Activated CD4-positive, alpha-beta T cell treated with anti-CD3 and anti-CD28 coated beads, Interleukin-2, amount 10 ng/mL, durations not matched to agents 7 days and 5 days (primary cell): ENCODE data around the gene STMP1. TPM values are rescaled to one million over a fixed set of nuclear protein-coding genes. Genes with fewer than 3 reads are reported as not detected.
"Not testable (repeated sequence)": the region's sequence is repeated elsewhere in the genome, so short reads cannot be mapped to it uniquely, and the experiment has no call there.

Experiments used
- CTCF ChIA-PET: fragments of 350-600 bp; sonication (Branson Sonifier 250); formaldehyde crosslinking; loops from one replicate; lab custom pipeline; 2021; ENCODE audit warnings: antibody characterized with exemption; lab: Charles Lee
- POLR2A ChIA-PET: fragments of 350-600 bp; sonication (Branson Sonifier 250); formaldehyde crosslinking; loops from one replicate; lab custom pipeline; 2021; ENCODE audit warnings: antibody characterized with exemption; lab: Charles Lee
- DNase-seq: peaks from one replicate; pipeline ENCODE4 v3.0.0-alpha.2; 2020
- H3K27ac Mint-ChIP-seq: one replicate; pipeline ENCODE4 v1.8.0; 2021; ENCODE audit warnings: mild to moderate bottlenecking, moderate library complexity, mixed read lengths
- H3K27me3 Mint-ChIP-seq: one replicate; pipeline ENCODE4 v1.8.0; 2021; ENCODE audit warnings: mixed read lengths
- H3K36me3 Mint-ChIP-seq: one replicate; pipeline ENCODE4 v1.8.0; 2021; ENCODE audit warnings: low read depth, mixed read lengths
- H3K4me1 Mint-ChIP-seq: one replicate; pipeline ENCODE4 v1.8.0; 2021; ENCODE audit warnings: mixed read lengths
- H3K4me3 Mint-ChIP-seq: one replicate; pipeline ENCODE4 v1.8.0; 2021; ENCODE audit warnings: mild to moderate bottlenecking, moderate library complexity, mixed read lengths
- H3K9me3 Mint-ChIP-seq: one replicate; pipeline ENCODE4 v1.8.0; 2021; ENCODE audit warnings: mixed read lengths
- total RNA-seq, 2 experiments: library from RNA; stranded (reverse); gene quantifications; one replicate each; pipeline ENCODE4 v1.2.3, GENCODE V29; 2021

The STMP1 gene
- total RNA-seq, result 10 to 100 TPM; 25.2 to 26.0 TPM

DNA sequence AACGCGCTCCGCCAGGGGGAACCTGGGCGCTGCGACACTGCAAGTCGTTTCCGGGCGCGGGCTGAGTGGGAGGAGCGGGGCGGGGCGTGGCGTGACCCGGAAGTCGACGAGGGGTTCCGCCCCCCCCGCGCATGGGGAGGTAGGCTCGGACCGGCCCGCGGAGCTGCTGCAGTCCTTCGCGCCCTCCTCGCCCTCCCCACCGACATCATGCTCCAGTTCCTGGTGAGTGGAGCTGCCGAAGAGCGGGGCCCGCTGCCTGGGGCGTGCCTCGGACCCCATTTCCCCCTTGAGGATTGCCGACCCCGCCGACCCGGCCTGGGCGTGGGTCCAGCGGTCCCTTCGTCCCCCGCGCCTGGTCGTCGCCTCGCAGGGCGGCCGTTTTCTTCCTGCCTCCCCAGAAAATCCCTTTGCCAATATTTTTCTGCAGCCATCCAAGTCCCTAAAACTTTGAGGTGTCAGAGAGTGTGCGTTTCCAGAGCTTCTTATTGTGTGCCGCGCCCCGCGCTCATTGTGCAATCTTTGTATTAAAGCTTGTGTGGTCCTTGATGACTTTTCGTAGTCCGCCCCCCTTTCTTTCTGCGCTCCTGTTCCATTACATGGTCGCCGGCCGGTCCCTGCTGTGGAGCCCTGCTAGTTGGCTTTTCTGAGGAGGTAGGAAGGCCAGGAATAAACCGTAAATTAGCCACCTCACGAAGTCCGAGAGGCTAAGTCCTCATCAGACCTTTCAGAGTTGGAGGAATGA lies at the start of gene STMP1:
Gene STMP1 (plus strand): TSS at position 142 of the 742 bp plus-strand sequence.
- Mint-ChIP-seq H3K27me3 (no peaks in the 10 kb centered on the region), H3K27ac (peak within 1 kb of the TSS; percentile 88), H3K36me3 (peaks cover 10% of the 10 kb centered on the region), H3K9me3 (no peaks in the 10 kb centered on the region), H3K4me3 (peak within 1 kb of the TSS; percentile 87), H3K4me1 (peaks cover 30% of the 10 kb centered on the region)
- POLR2A ChIA-PET, result no interaction called here
- DNase-seq, result peak; percentile 96
- CTCF ChIA-PET, result interaction anchor here (0.6 to 3.0 kb wide), 20 partner anchors 9 to 386 kb away, joined by 3 to 22 read pairs (median 4); no protein-coding TSS in a partner anchor

GRCh38 chr7:135616136-135616535 lies 46.2 kb upstream of the STMP1 start:
- H3K4me3 Mint-ChIP-seq, result no peak overlapping the region
- no peak overlapping the region for H3K27ac Mint-ChIP-seq
- no peaks in the 10 kb centered on the region for H3K9me3 Mint-ChIP-seq
- CTCF ChIA-PET, result interaction anchor here (0.6 to 1.2 kb wide), 2 partner anchors 29 to 492 kb away, joined by 3 read pairs; no protein-coding TSS in a partner anchor
- POLR2A ChIA-PET, result no interaction called here
- no peaks in the 10 kb centered on the region for H3K27me3 Mint-ChIP-seq
- H3K36me3 Mint-ChIP-seq, result peaks cover 29% of the 10 kb centered on the region
- no peak for DNase-seq
- H3K4me1 Mint-ChIP-seq, result no peaks in the 10 kb centered on the region

DNA sequence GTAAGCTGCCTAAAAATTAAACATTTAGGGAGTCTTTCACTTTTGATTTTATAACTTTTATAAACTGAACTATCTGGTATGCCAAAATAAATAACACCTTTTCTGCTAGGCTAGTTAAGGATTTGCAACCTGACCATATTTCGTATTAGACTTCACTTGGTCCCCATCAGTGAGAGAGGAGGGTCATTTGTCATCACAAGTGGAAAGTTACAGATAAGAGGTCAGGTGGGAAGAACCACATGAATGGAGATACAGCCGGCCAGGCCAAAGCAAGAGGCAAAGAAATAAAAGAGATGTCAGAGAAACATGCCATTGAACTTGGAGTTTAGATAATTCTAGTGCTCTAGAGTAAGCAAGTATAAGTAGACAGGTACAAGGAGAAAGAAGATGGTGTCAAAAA lies 44.5 kb upstream of the STMP1 start:
- no peaks in the 10 kb centered on the region for H3K9me3 Mint-ChIP-seq
- POLR2A ChIA-PET, result no interaction called here
- no peak overlapping the region for H3K27ac Mint-ChIP-seq
- no peak for DNase-seq
- no peaks in the 10 kb centered on the region for H3K4me1 Mint-ChIP-seq
- CTCF ChIA-PET, result no interaction called here
- H3K27me3 Mint-ChIP-seq, result no peaks in the 10 kb centered on the region
- H3K36me3 Mint-ChIP-seq, result peaks cover 29% of the 10 kb centered on the region
- H3K4me3 Mint-ChIP-seq, result no peak overlapping the region

DNA sequence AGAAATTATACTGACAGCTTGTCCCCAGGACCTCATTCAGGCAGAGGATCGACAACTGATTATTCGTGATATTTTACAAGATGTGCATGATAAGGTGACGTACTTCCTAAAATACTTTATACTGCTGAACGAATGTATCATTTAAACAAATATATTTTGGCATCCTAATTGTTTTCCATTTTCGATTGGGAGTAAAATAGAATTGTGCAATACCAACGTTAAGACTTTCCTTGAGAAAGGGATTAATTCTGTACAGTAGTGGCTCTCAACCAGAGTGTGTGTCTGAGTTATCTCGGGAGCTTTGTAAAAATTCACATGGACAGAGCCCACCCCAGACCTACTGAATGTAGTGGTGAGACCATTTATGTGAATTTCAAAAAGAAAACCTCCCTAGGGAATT lies 43.8 kb upstream of the STMP1 start:
- CTCF ChIA-PET, result interaction anchor here (0.6 kb wide), 1 partner anchor 1657 kb away, joined by 3 read pairs; no protein-coding TSS in a partner anchor
- Mint-ChIP-seq H3K27me3 (no peaks in the 10 kb centered on the region), H3K27ac (no peak overlapping the region)

GRCh38 chr7:135620447-135620846 lies 41.9 kb upstream of the STMP1 start:
- Mint-ChIP-seq H3K9me3 (no peaks in the 10 kb centered on the region), H3K36me3 (peaks cover 36% of the 10 kb centered on the region), H3K4me1 (no peaks in the 10 kb centered on the region), H3K4me3 (no peak overlapping the region), H3K27me3 (no peaks in the 10 kb centered on the region), H3K27ac (no peak overlapping the region)
- DNase-seq, result no peak
- ChIA-PET CTCF (interaction anchor here (0.5 to 2.9 kb wide), 4 partner anchors 12 to 340 kb away, joined by 3 to 10 read pairs (median 5); no protein-coding TSS in a partner anchor), POLR2A (no interaction called here)

More for the DNA sequence above, 43.8 kb upstream of the STMP1 start:
- POLR2A ChIA-PET, result no interaction called here
- no peak for DNase-seq
- no peaks in the 10 kb centered on the region for H3K4me1 Mint-ChIP-seq
- H3K4me3 Mint-ChIP-seq, result no peak overlapping the region
- peaks cover 32% of the 10 kb centered on the region for H3K36me3 Mint-ChIP-seq
- H3K9me3 Mint-ChIP-seq, result no peaks in the 10 kb centered on the region

DNA sequence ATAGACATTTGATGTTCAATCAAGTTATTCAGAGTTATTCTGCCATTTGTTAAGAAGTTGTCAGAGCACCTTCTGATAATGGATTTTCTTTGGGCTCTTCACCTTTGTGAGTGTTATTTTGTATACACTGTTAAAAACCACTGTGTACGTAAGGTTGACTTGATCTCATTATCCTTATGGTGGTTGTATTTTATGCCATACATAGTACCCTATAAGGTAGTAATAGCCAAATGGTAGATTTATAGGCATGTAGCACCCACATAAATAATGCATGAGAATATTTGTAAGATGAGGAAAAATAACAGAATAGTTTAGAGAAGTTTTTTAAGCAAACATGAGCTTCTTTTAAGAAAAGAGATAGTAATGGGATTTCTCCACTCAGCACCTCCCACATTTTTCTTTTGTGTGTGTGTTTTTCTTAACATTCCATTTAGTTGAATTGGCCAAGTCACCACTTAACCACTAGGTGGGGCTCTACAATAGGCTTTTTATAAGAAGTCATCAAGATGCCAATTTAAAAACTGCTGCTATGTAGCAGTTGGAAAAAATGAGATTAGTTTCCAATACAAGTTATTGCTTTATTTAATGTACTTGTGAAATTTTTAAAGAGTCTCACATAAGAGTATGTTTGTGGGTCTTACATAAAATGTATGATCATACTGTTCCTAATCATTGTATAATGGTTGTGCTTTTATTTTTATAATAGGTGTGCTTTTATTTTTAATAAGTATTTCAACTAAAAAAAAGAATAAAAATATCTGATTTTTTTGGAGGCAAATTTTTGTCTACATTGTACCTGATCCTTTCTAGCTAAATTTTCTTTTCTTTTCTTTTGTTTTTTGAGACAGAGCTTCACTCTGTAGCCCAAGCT lies 41.1 kb upstream of the STMP1 start:
- peak; percentile 42 for DNase-seq
- H3K36me3 Mint-ChIP-seq, result peaks cover 42% of the 10 kb centered on the region
- H3K4me1 Mint-ChIP-seq, result peaks cover 3% of the 10 kb centered on the region
- no peaks in the 10 kb centered on the region for H3K27me3 Mint-ChIP-seq
- ChIA-PET POLR2A (no interaction called here), CTCF (interaction anchor here (0.5 to 2.9 kb wide), 4 partner anchors 11 to 38 kb away, joined by 3 to 10 read pairs (median 6); no protein-coding TSS in a partner anchor)
- H3K9me3 Mint-ChIP-seq, result no peaks in the 10 kb centered on the region
- no peak overlapping the region for H3K4me3 Mint-ChIP-seq
- H3K27ac Mint-ChIP-seq, result no peak overlapping the region

DNA sequence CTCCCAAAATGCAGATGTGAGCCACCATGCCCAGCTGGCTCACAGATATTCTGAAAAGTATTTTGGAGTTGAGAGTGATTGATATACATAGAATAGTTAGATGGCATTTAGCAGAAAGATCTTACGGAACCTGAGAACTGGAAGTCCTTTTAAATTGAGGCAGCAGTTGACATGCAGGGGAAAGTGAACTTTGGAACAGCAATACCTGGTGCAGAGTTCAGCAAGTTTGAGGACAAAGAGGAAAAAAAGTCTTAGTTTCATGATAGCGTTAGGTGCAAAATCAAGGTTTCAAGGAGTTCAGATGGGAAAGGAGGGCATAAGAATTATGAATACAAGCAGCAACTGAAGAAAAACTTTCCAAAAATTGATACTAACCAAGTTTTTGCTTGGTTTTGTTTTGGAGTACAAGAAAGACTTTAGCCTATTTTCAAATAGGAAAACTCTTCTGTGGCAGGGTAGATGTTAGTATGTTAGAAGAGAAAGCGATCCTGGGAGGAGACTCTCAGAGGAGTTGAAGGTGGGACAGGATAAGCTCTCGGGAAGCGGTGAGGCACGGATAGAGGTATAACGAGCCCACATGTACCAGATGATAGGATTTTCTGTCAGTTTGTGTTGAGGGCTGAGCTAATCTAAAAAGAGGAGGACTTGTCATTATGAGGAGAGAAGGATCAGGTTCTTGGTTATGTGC lies 28.0 kb upstream of the STMP1 start:
- ChIA-PET CTCF (interaction anchor here (1.6 kb wide), 1 partner anchor 11 kb away, joined by 9 read pairs; no protein-coding TSS in a partner anchor), POLR2A (no interaction called here)
- peaks cover 51% of the 10 kb centered on the region for H3K36me3 Mint-ChIP-seq
- H3K9me3 Mint-ChIP-seq, result no peaks in the 10 kb centered on the region
- H3K4me3 Mint-ChIP-seq, result no peak overlapping the region
- H3K27me3 Mint-ChIP-seq, result no peaks in the 10 kb centered on the region
- H3K27ac Mint-ChIP-seq, result no peak overlapping the region
- H3K4me1 Mint-ChIP-seq, result no peaks in the 10 kb centered on the region
- no peak for DNase-seq

DNA sequence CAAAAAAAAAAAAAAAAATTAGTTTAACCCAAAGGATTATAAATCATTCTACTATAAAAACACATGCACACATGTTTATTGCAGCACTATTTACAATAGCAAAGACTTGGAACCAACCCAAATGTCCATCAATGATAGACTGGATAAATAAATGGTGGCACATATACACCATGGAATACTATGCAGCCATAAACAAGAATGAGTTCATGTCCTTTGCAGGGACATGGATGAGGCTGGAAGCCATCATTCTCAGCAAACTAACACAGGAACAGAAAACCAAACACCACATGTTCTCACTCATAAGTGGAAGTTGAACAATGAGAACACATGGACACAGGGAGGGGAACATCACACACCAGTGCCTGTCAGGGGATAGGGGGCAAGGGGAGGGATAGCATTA lies 22.6 kb upstream of the STMP1 start:
- not testable (repeated sequence) for H3K9me3 Mint-ChIP-seq

GRCh38 chr7:135644154-135644553 lies 18.2 kb upstream of the STMP1 start:
- peaks cover 52% of the 10 kb centered on the region for H3K36me3 Mint-ChIP-seq
- H3K27me3 Mint-ChIP-seq, result no peaks in the 10 kb centered on the region
- no peak overlapping the region for H3K4me3 Mint-ChIP-seq
- no peak for DNase-seq
- H3K9me3 Mint-ChIP-seq, result no peaks in the 10 kb centered on the region
- H3K27ac Mint-ChIP-seq, result no peak overlapping the region
- H3K4me1 Mint-ChIP-seq, result no peaks in the 10 kb centered on the region
- ChIA-PET CTCF (interaction anchor here (0.5 to 2.7 kb wide), 10 partner anchors 11 to 1050 kb away, joined by 3 to 22 read pairs (median 5); partner anchors contain the start of gene STMP1), POLR2A (no interaction called here)

More for the DNA sequence above, 22.6 kb upstream of the STMP1 start:
- H3K27ac Mint-ChIP-seq, H3K4me3 Mint-ChIP-seq, H3K4me1 Mint-ChIP-seq, CTCF ChIA-PET, H3K27me3 Mint-ChIP-seq, DNase-seq, POLR2A ChIA-PET: not testable (repeated sequence)
- H3K36me3 Mint-ChIP-seq, result peaks cover 61% of the 10 kb centered on the region

- ChIA-PET POLR2A (no interaction called here), CTCF (interaction anchor here (0.8 to 2.7 kb wide), 12 partner anchors 11 to 370 kb away, joined by 3 to 22 read pairs (median 4); partner anchors contain the start of gene STMP1)
- Mint-ChIP-seq H3K27ac (no peak overlapping the region), H3K4me1 (no peaks in the 10 kb centered on the region), H3K36me3 (peaks cover 49% of the 10 kb centered on the region), H3K27me3 (no peaks in the 10 kb centered on the region), H3K4me3 (no peak overlapping the region), H3K9me3 (no peaks in the 10 kb centered on the region)
- DNase-seq, result no peak
These were observed 17.6 kb upstream of the STMP1 start for GRCh38 chr7:135644729-135645128.

GRCh38 chr7:135645296-135645904 lies 16.9 kb upstream of the STMP1 start:
- POLR2A ChIA-PET, result no interaction called here
- H3K4me3 Mint-ChIP-seq, result no peak overlapping the region
- peaks cover 46% of the 10 kb centered on the region for H3K36me3 Mint-ChIP-seq
- no peaks in the 10 kb centered on the region for H3K9me3 Mint-ChIP-seq
- peak; percentile 48 for DNase-seq
- no peaks in the 10 kb centered on the region for H3K4me1 Mint-ChIP-seq
- H3K27ac Mint-ChIP-seq, result no peak overlapping the region
- CTCF ChIA-PET, result interaction anchor here (0.7 to 2.7 kb wide), 13 partner anchors 12 to 371 kb away, joined by 3 to 22 read pairs (median 4); partner anchors contain the start of gene STMP1
- no peaks in the 10 kb centered on the region for H3K27me3 Mint-ChIP-seq

DNA sequence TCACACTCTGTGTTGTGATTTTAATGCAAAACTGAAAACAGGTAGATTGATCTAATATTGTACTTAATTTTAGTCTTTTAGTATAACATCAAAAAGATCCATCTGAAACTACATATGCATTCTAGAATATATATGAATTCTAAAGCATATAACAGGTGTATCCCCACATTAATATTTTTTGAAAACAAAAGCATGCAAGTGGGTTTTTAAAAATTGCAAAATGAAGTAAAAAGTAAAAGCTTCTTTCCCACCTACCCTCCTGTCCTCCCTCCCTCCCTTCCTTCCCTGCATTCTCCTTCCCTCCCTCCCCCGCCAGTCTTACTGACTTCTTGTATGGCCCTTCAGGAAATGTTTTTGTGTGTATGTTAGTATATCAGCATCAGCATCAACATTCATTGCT lies 14.6 kb upstream of the STMP1 start:
- H3K27me3 Mint-ChIP-seq, result no peaks in the 10 kb centered on the region
- H3K36me3 Mint-ChIP-seq, result peaks cover 35% of the 10 kb centered on the region
- POLR2A ChIA-PET, result no interaction called here
- DNase-seq, result no peak
- no peak overlapping the region for H3K27ac Mint-ChIP-seq
- no peak overlapping the region for H3K4me3 Mint-ChIP-seq
- no peaks in the 10 kb centered on the region for H3K4me1 Mint-ChIP-seq
- H3K9me3 Mint-ChIP-seq, result no peaks in the 10 kb centered on the region
- CTCF ChIA-PET, result interaction anchor here (1.0 to 1.4 kb wide), 2 partner anchors 11 to 15 kb away, joined by 3 to 4 read pairs; partner anchors contain the start of gene STMP1
